Measurements from ENCODE around the gene MYCBPAP. TPM values are rescaled to one million over a fixed set of nuclear protein-coding genes. Genes with fewer than 3 reads are reported as not detected.

MYCBPAP gene
- total RNA-seq, 1 experiment from 2014 or later, result 0.19 TPM

DNA sequence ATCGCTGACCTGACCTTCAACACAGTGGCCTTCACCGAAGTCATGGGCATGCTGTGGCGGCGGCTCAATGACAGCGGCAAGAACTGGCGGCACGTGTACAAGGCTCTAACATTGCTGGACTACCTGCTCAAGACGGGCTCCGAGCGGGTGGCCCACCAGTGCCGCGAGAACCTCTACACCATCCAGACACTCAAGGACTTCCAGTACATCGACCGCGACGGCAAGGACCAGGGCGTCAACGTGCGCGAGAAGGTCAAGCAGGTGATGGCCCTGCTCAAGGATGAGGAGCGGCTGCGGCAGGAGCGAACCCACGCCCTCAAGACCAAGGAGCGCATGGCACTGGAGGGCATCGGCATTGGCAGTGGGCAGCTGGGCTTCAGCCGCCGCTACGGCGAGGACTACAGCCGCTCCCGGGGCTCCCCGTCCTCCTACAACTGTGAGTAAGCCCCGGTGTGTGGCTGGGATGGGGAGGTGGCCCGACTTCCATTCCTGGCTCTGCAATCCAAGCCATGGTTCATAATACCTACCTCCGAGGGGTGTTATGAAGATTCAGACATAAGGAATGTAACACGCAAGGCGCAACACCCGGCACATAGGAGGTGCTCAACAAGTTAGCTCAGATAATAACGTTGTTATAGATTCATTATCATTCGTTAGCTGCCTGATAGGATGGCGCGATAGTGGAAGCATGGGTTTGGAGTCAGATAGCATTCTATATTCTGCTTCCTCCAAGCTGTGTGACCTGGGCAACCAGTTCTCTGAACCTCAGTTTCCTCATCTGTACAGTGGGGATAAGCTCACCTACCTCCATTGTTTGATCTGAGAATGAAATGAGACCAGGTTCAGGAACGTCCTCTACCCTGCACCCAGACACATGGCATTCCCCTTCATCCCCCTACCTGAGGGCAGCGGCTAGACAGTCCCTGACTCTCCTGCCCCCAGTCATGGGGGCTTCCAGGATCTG, 28.7 kb downstream of the MYCBPAP start:
- TF ChIP-seq, protein P1, sequence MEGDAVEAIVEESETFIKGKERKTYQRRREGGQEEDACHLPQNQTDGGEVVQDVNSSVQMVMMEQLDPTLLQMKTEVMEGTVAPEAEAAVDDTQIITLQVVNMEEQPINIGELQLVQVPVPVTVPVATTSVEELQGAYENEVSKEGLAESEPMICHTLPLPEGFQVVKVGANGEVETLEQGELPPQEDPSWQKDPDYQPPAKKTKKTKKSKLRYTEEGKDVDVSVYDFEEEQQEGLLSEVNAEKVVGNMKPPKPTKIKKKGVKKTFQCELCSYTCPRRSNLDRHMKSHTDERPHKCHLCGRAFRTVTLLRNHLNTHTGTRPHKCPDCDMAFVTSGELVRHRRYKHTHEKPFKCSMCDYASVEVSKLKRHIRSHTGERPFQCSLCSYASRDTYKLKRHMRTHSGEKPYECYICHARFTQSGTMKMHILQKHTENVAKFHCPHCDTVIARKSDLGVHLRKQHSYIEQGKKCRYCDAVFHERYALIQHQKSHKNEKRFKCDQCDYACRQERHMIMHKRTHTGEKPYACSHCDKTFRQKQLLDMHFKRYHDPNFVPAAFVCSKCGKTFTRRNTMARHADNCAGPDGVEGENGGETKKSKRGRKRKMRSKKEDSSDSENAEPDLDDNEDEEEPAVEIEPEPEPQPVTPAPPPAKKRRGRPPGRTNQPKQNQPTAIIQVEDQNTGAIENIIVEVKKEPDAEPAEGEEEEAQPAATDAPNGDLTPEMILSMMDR (IDR thresholded peaks at IDR 0.05; ENCODE audit: unreplicated experiment), result no peak
- Mint-ChIP-seq H3K4me3 (ENCODE audit: unreplicated experiment) (no peak overlapping the region), H3K4me1 (ENCODE audit: insufficient read depth, unreplicated experiment) (peaks cover 49% of the 10 kb centered on the region), H3K9me3 (ENCODE audit: unreplicated experiment) (no peaks in the 10 kb centered on the region), H3K36me3 (ENCODE audit: insufficient read depth, unreplicated experiment) (no peaks in the 10 kb centered on the region), H3K27me3 (ENCODE audit: insufficient read depth, unreplicated experiment) (no peaks in the 10 kb centered on the region), H3K27ac (ENCODE audit: low read depth, unreplicated experiment) (no peak overlapping the region)
- ChIA-PET POLR2A (interaction anchor here (0.8 to 1.4 kb wide), 2 partner anchors 14 to 27 kb away, joined by 3 read pairs; no protein-coding TSS in a partner anchor), CTCF (interaction anchor here (0.6 to 1.1 kb wide), 5 partner anchors 20 to 172 kb away, joined by 3 to 4 read pairs (median 3); no protein-coding TSS in a partner anchor)
- intact Hi-C loops (cut with micrococcal nuclease), result no loop called here
- no peak for DNase-seq (ENCODE audit: unreplicated experiment)
- no TSS peak for BruUV-seq (replicated peaks)

DNA sequence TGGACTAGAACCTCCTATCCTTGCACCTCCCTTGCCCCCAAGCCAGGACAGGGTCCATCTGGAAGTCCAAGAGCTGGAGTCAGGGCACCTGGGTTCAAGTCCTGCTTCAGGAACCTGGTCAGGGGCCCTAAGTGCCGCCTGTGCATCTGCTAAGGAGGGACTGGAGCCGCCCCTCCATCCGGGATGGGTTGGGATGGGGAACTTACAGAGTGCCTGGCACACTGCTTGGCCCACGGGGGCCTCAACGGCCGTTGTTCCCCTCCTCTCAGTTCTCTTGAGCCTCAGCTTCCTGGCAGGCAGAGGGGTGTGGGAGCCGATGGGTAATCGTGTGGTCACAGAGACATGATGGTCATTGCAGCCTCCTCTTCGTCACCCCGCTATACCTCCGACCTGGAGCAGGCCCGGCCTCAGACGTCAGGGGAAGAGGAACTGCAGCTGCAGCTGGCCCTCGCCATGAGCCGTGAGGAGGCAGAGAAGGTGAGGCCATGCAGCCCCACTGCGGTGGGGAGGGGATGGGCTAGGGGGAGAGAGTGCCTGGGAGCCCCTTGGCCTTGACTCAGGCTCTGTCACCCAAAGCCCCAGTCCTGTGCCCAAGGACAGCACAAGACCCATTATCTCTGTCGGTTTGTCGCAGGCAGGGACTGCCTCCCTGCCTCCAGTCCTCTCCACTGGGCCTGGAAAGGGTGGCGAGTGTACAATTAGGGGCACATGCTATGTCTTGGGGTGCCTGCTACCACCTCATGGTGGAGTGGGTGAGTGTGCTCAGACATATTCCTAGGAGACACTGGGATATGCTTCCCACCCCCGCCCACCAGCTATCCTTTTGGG, 29.7 kb downstream of the MYCBPAP start:
- Mint-ChIP-seq H3K27ac (ENCODE audit: low read depth, unreplicated experiment) (no peak overlapping the region), H3K9me3 (ENCODE audit: unreplicated experiment) (no peaks in the 10 kb centered on the region), H3K4me1 (ENCODE audit: insufficient read depth, unreplicated experiment) (peaks cover 57% of the 10 kb centered on the region), H3K4me3 (ENCODE audit: unreplicated experiment) (no peak overlapping the region), H3K36me3 (ENCODE audit: insufficient read depth, unreplicated experiment) (no peaks in the 10 kb centered on the region), H3K27me3 (ENCODE audit: insufficient read depth, unreplicated experiment) (no peaks in the 10 kb centered on the region)
- ChIA-PET CTCF (interaction anchor here (0.5 to 1.1 kb wide), 5 partner anchors 21 to 171 kb away, joined by 3 to 4 read pairs (median 3); no protein-coding TSS in a partner anchor), POLR2A (interaction anchor here (0.7 to 1.4 kb wide), 3 partner anchors 15 to 31 kb away, joined by 3 read pairs; no protein-coding TSS in a partner anchor)
- no TSS peak for BruUV-seq (replicated peaks)
- intact Hi-C loops (cut with micrococcal nuclease), result no loop called here
- TF ChIP-seq, protein P1 (IDR thresholded peaks at IDR 0.05; ENCODE audit: unreplicated experiment), result no peak
- DNase-seq (ENCODE audit: unreplicated experiment), result no peak

DNA sequence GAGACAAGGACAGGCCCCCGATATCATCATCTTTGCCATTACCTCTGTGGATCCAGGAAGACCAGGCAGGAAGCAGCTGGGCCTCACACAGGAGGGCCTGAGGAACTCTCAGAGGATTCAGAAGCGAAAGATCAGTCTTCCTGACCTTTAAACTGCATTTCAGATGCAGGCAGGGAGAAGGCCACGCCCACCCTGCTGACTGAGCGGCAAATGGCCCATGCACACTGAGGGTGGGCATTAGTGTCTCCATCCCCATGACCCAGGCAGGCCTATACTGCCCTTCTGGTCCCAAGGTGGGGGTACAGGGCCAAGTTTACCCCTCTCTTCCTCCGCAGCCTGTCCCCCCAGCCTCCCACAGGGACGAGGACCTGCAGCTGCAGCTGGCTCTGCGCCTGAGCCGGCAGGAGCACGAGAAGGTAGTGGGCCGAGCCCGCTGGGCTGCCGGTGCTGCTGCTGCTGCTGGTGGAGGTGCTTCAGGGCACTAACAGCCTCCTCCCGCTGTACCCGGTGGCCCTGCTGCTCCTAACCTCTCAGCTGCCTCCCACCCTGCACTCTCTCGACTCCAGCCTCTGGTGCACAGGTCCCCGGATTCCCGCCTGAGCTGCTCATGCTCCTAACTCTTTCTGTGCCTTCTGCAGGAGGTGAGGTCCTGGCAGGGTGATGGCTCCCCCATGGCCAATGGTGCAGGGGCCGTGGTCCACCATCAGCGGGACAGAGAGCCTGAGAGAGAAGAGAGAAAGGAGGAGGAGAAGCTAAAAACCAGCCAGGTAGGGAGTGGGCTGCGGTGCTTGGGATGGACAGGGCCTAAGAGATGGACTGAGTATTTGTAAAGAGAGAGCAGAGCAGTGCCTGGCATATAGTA, 30.5 kb downstream of the MYCBPAP start:
- CTCF ChIA-PET, result interaction anchor here (0.5 to 1.3 kb wide), 4 partner anchors 8 to 164 kb away, joined by 3 to 4 read pairs (median 3); no protein-coding TSS in a partner anchor
- no peaks in the 10 kb centered on the region for H3K9me3 Mint-ChIP-seq (ENCODE audit: unreplicated experiment)
- H3K4me1 Mint-ChIP-seq (ENCODE audit: insufficient read depth, unreplicated experiment), result peaks cover 52% of the 10 kb centered on the region
- BruUV-seq (replicated peaks), result no TSS peak
- intact Hi-C loops (cut with micrococcal nuclease), result no loop called here
- H3K27me3 Mint-ChIP-seq (ENCODE audit: insufficient read depth, unreplicated experiment), result no peaks in the 10 kb centered on the region
- TF ChIP-seq, protein P1 (IDR thresholded peaks at IDR 0.05; ENCODE audit: unreplicated experiment), result no peak
- DNase-seq (ENCODE audit: unreplicated experiment), result no peak
- no peak overlapping the region for H3K27ac Mint-ChIP-seq (ENCODE audit: low read depth, unreplicated experiment)
- no peaks in the 10 kb centered on the region for H3K36me3 Mint-ChIP-seq (ENCODE audit: insufficient read depth, unreplicated experiment)
- POLR2A ChIA-PET, result interaction anchor here (0.7 to 5.6 kb wide), 5 partner anchors 16 to 782 kb away, joined by 3 to 59 read pairs (median 3); no protein-coding TSS in a partner anchor
- no peak overlapping the region for H3K4me3 Mint-ChIP-seq (ENCODE audit: unreplicated experiment)

Measured in MCF 10A (cell line).